HepG2 (cell line): ENCODE results near the gene ACAD8. TPM values are rescaled to one million over a fixed set of nuclear protein-coding genes. Genes with fewer than 3 reads are reported as not detected.

Experiments
- AGO2 ChIP-seq: fragments of 200-400 bp; formaldehyde crosslinking; optimal IDR thresholded peaks from 2 replicates; pipeline ENCODE3; 2017; ENCODE audit warnings: mild to moderate bottlenecking, low read depth, low read length, moderate library complexity
- BCL3 ChIP-seq: sonication (generic); formaldehyde crosslinking; IDR thresholded peaks from 2 replicates; pipeline ENCODE4 v1.5.1; 2020; ENCODE audit warnings: mild to moderate bottlenecking, missing genetic modification reagents, moderate library complexity
- ELF3 ChIP-seq: IDR thresholded peaks from 2 replicates; pipeline ENCODE4 v1.6.1; 2016; ENCODE audit warnings: missing genetic modification reagents, missing compliant biosample characterization
- HES4 ChIP-seq: sonication (generic); formaldehyde crosslinking; IDR thresholded peaks from 2 replicates; pipeline ENCODE4 v1.9.0; 2021; ENCODE audit warnings: mild to moderate bottlenecking, missing genetic modification reagents, borderline replicate concordance
- THYN1 ChIP-seq: sonication (generic); formaldehyde crosslinking; IDR thresholded peaks from 2 replicates; pipeline ENCODE4 v1.8.1; 2023; ENCODE audit warnings: low read depth, mild to moderate bottlenecking, moderate library complexity, missing genetic modification reagents, borderline replicate concordance
- ZBTB37 ChIP-seq: sonication (generic); formaldehyde crosslinking; IDR thresholded peaks from 2 replicates; pipeline ENCODE4 v1.4.0; 2020; ENCODE audit warnings: mild to moderate bottlenecking, missing genetic modification reagents
- ZNF160 ChIP-seq: sonication (generic); formaldehyde crosslinking; IDR thresholded peaks from 2 replicates; pipeline ENCODE4 v1.8.0; 2022; ENCODE audit warnings: mild to moderate bottlenecking, inconsistent platforms, missing genetic modification reagents
- ZNF224 ChIP-seq: sonication (generic); formaldehyde crosslinking; IDR thresholded peaks from 2 replicates; pipeline ENCODE4 v1.5.0; 2020; ENCODE audit warnings: mild to moderate bottlenecking, missing genetic modification reagents
- ZNF773 ChIP-seq: sonication (generic); formaldehyde crosslinking; IDR thresholded peaks from 2 replicates; pipeline ENCODE4 v1.4.0; 2020; ENCODE audit warnings: missing genetic modification reagents, borderline replicate concordance
- ZNF788 ChIP-seq: sonication (generic); formaldehyde crosslinking; IDR thresholded peaks from 2 replicates; pipeline ENCODE4 v1.5.0; 2020; ENCODE audit warnings: mild to moderate bottlenecking, missing genetic modification reagents, borderline replicate concordance
- polyA plus RNA-seq, 8 experiments: library from polyadenylated mRNA; depleted of rRNA in 3 of 8; stranded (reverse) in 7 of 8; unstranded in 1 of 8; fragments of >200 nt; fragmentation: Illumina TruSeq in 4 of 8; extraction: Trizol in 4 of 8; gene quantifications; 2 replicates each; pipeline versions ENCODE4 v1.2.1 to v1.2.3, GENCODE V29; 2011 to 2016; ENCODE audit warnings: low read depth in 4 of 8, missing spikeins in 1 of 8, mixed read lengths in 1 of 8; ENCODE audit not compliant: insufficient read depth in 1 of 8
- total RNA-seq, 5 experiments: library from RNA; depleted of rRNA; stranded (reverse); fragments of >200 nt; fragmentation: Illumina TruSeq; extraction: Trizol; gene quantifications; 2 replicates each; pipeline ENCODE4 v1.2.3, GENCODE V29; 2016; ENCODE audit warnings: low read depth in 1 of 5
- TF ChIP-seq, protein P1 (sequence below): sonication (generic); formaldehyde crosslinking; IDR thresholded peaks from 2 replicates; pipeline ENCODE4 v1.5.0; 2020; ENCODE audit warnings: mild to moderate bottlenecking, missing genetic modification reagents, moderate library complexity
- TF ChIP-seq, protein P2 (sequence below): sonication (generic); formaldehyde crosslinking; IDR thresholded peaks from 2 replicates; pipeline ENCODE4 v1.5.0; 2020; ENCODE audit warnings: missing genetic modification reagents, mild to moderate bottlenecking, borderline replicate concordance

ACAD8 gene
- total and polyA plus RNA-seq, 2 of the 13 experiments (the other 11 are each of a cell fraction or from before 2014, with no cell fraction given), result 13.5 to 20.3 TPM

GRCh38 chr11:134223836-134224709 is 29.3 kb upstream of the ACAD8 start, which contains the start of the genes NCAPD3 and VPS26B (continued):
- TF ChIP-seq ZNF160 (CRISPR knock-in tag) (peak; percentile 51; the same call in 1 of the 2 replicates), ZNF788 (CRISPR knock-in tag) (peak; percentile 65), ZNF773 (CRISPR knock-in tag) (no peak), ELF3 (CRISPR knock-in tag) (peak; percentile 42; the same call in 1 of the 2 replicates), ZNF224 (peak; percentile 51; the same call in 1 of the 2 replicates), ZBTB37 (CRISPR knock-in tag) (0 out of 2 replicates have a peak, but pooled peaks have one; percentile 47), HES4 (CRISPR knock-in tag) (peak; percentile 54; the same call in 1 of the 2 replicates), THYN1 (no peak), AGO2 (peak; percentile 39), BCL3 (no peak; the same call in 1 of the 2 replicates)
- TF ChIP-seq, protein P1, sequence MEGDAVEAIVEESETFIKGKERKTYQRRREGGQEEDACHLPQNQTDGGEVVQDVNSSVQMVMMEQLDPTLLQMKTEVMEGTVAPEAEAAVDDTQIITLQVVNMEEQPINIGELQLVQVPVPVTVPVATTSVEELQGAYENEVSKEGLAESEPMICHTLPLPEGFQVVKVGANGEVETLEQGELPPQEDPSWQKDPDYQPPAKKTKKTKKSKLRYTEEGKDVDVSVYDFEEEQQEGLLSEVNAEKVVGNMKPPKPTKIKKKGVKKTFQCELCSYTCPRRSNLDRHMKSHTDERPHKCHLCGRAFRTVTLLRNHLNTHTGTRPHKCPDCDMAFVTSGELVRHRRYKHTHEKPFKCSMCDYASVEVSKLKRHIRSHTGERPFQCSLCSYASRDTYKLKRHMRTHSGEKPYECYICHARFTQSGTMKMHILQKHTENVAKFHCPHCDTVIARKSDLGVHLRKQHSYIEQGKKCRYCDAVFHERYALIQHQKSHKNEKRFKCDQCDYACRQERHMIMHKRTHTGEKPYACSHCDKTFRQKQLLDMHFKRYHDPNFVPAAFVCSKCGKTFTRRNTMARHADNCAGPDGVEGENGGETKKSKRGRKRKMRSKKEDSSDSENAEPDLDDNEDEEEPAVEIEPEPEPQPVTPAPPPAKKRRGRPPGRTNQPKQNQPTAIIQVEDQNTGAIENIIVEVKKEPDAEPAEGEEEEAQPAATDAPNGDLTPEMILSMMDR (CRISPR knock-in tag), result no peak; the same call in 1 of the 2 replicates
- TF ChIP-seq, protein P2, sequence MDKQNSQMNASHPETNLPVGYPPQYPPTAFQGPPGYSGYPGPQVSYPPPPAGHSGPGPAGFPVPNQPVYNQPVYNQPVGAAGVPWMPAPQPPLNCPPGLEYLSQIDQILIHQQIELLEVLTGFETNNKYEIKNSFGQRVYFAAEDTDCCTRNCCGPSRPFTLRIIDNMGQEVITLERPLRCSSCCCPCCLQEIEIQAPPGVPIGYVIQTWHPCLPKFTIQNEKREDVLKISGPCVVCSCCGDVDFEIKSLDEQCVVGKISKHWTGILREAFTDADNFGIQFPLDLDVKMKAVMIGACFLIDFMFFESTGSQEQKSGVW (CRISPR knock-in tag), result 0 out of 2 replicates have a peak, but pooled peaks have one; percentile 62
